KMS-11 (cell line): ENCODE data around the gene MED26.

Source experiments
- H2AFZ ChIP-seq: fragments of 200-600 bp; sonication (generic); 2 replicates; pipeline ENCODE4 v1.6.1; 2016; ENCODE audit warnings: antibody characterized with exemption, mixed run types, low read depth
- H3K27ac ChIP-seq: fragments of 200-600 bp; sonication (generic); 2 replicates; pipeline ENCODE4 v1.6.1; 2016; ENCODE audit warnings: mild to moderate bottlenecking, mixed run types
- H3K27me3 ChIP-seq: fragments of 200-600 bp; sonication (generic); 2 replicates; pipeline ENCODE4 v1.6.1; 2017; ENCODE audit warnings: mild to moderate bottlenecking, low read depth, mixed run types, moderate library complexity; ENCODE audit not compliant: insufficient read depth
- H3K36me3 ChIP-seq: fragments of 200-600 bp; sonication (generic); 2 replicates; pipeline ENCODE4 v1.6.1; 2017; ENCODE audit warnings: mild to moderate bottlenecking, mixed run types; ENCODE audit not compliant: insufficient read depth
- H3K4me1 ChIP-seq: fragments of 200-600 bp; sonication (generic); 2 replicates; pipeline ENCODE4 v1.6.1; 2016; ENCODE audit warnings: mild to moderate bottlenecking, low read depth, mixed run types; ENCODE audit not compliant: poor library complexity, severe bottlenecking
- H3K4me2 ChIP-seq: fragments of 200-600 bp; sonication (generic); 2 replicates; pipeline ENCODE4 v1.7.0; 2016; ENCODE audit warnings: mild to moderate bottlenecking, mixed run types
- H3K4me3 ChIP-seq: fragments of 200-600 bp; sonication (generic); IDR thresholded peaks from 2 replicates; pipeline ENCODE4 v1.6.1; 2017; ENCODE audit warnings: low read depth, low read length, mixed read lengths; ENCODE audit not compliant: insufficient read depth
- H3K79me2 ChIP-seq: fragments of 200-600 bp; sonication (generic); 2 replicates; pipeline ENCODE4 v1.6.1; 2016; ENCODE audit warnings: low read depth, mixed run types; ENCODE audit not compliant: insufficient read depth
- H3K9ac ChIP-seq: fragments of 200-600 bp; sonication (generic); 2 replicates; pipeline ENCODE4 v1.6.1; 2016; ENCODE audit warnings: mild to moderate bottlenecking, mixed run types
- H4K20me1 ChIP-seq: fragments of 200-600 bp; sonication (generic); 2 replicates; pipeline ENCODE4 v1.6.1; 2016; ENCODE audit warnings: mild to moderate bottlenecking, mixed run types; ENCODE audit not compliant: insufficient read depth
- TF ChIP-seq, protein P1 (sequence below): fragments of 200-600 bp; sonication (generic); conservative IDR thresholded peaks from 2 replicates; pipeline ENCODE4 v1.6.1; 2017; ENCODE audit warnings: low read depth, mild to moderate bottlenecking, antibody characterized with exemption, low read length, moderate library complexity, mixed read lengths

The MED26 gene

DNA sequence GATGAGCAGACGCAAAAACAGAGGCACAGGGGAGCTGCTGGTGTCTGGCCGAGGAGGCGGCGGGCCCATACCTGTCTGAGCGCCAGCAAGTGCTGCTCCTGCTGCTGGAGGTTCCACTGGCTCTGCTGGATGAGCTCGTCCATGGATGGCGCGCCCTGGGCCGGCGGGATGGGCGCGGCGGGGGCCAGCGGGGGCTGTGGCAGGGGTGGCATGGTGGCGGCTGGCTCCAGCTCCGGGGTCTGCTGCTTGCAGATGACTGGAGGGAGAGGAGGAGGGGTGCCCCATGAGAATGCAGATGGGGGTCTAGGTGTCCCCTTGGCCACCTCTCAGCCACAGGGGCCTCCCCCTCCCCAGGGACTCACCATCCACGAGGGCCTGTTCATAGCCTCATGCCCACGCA lies 92.6 kb downstream of the MED26 start:
- H3K9ac ChIP-seq: no peak overlapping the region
- H3K27ac ChIP-seq: no peak overlapping the region
- no peak overlapping the region for H3K4me2 ChIP-seq
- peaks cover 46% of the 10 kb centered on the region for H3K79me2 ChIP-seq
- H3K4me1 ChIP-seq: no peaks in the 10 kb centered on the region
- peaks cover 11% of the 10 kb centered on the region; the same call in 1 of the 2 replicates for H3K36me3 ChIP-seq
- H2AFZ ChIP-seq: no peak overlapping the region
- no peak overlapping the region for H3K4me3 ChIP-seq
- TF ChIP-seq, protein P1, sequence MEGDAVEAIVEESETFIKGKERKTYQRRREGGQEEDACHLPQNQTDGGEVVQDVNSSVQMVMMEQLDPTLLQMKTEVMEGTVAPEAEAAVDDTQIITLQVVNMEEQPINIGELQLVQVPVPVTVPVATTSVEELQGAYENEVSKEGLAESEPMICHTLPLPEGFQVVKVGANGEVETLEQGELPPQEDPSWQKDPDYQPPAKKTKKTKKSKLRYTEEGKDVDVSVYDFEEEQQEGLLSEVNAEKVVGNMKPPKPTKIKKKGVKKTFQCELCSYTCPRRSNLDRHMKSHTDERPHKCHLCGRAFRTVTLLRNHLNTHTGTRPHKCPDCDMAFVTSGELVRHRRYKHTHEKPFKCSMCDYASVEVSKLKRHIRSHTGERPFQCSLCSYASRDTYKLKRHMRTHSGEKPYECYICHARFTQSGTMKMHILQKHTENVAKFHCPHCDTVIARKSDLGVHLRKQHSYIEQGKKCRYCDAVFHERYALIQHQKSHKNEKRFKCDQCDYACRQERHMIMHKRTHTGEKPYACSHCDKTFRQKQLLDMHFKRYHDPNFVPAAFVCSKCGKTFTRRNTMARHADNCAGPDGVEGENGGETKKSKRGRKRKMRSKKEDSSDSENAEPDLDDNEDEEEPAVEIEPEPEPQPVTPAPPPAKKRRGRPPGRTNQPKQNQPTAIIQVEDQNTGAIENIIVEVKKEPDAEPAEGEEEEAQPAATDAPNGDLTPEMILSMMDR: no peak
- H4K20me1 ChIP-seq: 0 out of 2 replicates have a peak, but pooled peaks cover 7% of the 10 kb centered on the region
- H3K27me3 ChIP-seq: no peaks in the 10 kb centered on the region

DNA sequence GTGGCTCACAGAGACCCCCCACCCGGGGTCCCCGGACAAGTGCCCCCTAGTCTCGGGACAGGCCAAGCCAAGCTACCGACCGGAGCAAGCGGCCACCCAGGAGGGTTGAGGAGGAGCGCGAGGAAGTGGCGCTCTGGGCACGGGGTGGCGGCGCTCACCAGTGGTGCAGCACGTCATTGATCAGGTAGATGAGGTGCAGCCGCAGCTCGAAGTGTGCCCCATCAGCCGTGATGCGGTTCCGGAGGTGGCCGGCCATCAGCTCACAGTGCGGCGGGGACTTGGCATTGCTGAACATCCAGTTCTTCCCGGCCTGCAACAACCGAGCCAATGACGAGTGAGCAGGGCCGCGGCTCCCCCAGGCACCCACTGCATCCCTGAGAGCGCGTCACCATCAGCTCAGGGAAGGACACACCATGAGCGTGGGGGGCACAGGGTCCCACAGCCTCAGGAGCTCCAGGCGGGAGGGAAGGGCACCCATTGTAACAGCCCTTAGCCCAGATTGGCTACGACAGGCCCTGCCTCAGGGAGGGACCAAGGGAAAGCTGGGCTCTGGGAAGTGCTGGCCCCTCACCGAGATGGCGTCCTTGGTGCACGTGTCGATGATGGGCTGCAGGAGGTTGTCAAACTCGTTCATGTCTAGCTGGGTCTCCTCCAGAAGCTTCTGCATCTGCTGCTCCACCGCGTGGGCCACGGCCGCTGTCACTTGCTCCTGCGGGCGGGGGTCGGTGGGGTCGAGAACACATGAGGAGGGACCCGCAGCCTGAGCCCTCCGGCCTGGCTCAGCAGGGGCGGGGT lies 95.4 kb downstream of the MED26 start:
- TF ChIP-seq, protein P1: no peak
- Histone ChIP-seq H3K36me3 (peaks cover 5% of the 10 kb centered on the region; the same call in 1 of the 2 replicates), H3K79me2 (peaks cover 18% of the 10 kb centered on the region; the same call in 1 of the 2 replicates)

DNA sequence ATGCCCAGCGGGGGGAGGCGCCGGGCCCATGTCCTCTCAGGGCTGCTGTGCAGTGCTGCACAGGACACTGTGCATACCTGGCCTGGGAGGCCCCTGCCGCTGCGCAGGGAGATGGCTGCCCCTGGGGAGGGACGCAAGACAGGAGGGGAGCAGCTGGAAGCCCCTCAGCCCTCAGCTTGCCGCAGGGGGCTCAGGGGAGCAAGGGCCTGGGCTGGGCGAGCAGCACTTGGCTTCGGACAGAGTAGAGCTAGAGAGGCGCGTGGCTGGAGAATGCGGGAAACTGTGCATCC lies 96.7 kb downstream of the MED26 start:
- H3K9ac ChIP-seq: no peak overlapping the region
- H3K4me2 ChIP-seq: no peak overlapping the region
- no peaks in the 10 kb centered on the region for H3K4me1 ChIP-seq
- peaks cover 5% of the 10 kb centered on the region; the same call in 1 of the 2 replicates for H3K36me3 ChIP-seq
- H3K79me2 ChIP-seq: peaks cover 6% of the 10 kb centered on the region; the same call in 1 of the 2 replicates
- H4K20me1 ChIP-seq: 0 out of 2 replicates have a peak, but pooled peaks cover 4% of the 10 kb centered on the region
- TF ChIP-seq, protein P1: no peak
- H3K27me3 ChIP-seq: no peaks in the 10 kb centered on the region
- H3K27ac ChIP-seq: no peak overlapping the region
- no peak overlapping the region for H3K4me3 ChIP-seq
- H2AFZ ChIP-seq: no peak overlapping the region

More for the DNA sequence above, 95.4 kb downstream of the MED26 start:
- no peak overlapping the region for H3K27ac ChIP-seq
- no peak overlapping the region for H3K4me2 ChIP-seq
- no peak overlapping the region for H3K9ac ChIP-seq
- H3K27me3 ChIP-seq: no peaks in the 10 kb centered on the region
- no peak overlapping the region for H3K4me3 ChIP-seq
- H3K4me1 ChIP-seq: no peaks in the 10 kb centered on the region
- H4K20me1 ChIP-seq: 0 out of 2 replicates have a peak, but pooled peaks cover 7% of the 10 kb centered on the region
- H2AFZ ChIP-seq: no peak overlapping the region

DNA sequence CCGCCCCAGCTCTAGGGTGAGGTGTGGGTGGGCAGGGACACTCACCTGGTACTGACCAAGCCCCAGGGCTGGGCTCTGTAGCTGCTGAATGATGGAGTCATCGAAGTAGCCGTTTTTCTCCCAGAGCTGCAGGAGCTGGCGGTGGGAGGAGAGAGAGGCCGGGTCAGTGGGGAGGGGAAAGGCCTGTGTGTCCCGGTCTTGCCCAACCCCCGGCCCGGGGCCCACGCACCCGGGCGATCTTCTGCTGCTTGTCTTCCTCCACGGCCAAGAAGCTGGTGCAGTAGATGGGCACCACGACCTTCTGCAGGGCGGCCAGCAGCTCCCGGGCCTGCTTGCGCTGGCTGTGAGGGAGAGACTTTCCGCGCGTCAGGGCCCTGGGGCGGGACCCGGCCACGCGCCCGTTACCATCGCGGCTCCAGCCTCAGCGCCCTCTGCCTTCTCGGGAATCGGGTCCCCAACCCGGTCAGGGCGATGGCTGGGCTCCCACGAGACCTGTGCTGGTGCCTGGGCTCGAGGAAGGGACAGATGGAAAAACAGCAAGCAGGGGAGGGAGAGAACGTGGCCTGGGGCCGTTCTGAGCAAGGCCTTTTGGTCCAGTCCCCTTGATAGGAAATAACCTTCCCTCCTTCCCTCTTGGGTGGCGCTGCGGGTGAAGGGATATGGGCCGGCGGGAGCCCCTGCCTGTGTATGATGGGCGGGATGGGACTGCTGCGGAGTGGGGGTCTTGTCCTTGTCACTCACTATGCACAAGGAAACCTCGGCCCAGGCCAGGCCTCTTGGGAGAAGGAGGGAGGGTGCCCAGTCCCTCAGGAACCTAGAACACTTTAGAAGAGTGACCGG lies 97.2 kb downstream of the MED26 start:
- TF ChIP-seq, protein P1: no peak
- Histone ChIP-seq H3K27ac (no peak overlapping the region), H3K4me3 (no peak overlapping the region), H3K79me2 (peaks cover 1% of the 10 kb centered on the region; the same call in 1 of the 2 replicates), H3K9ac (no peak overlapping the region), H3K4me1 (no peaks in the 10 kb centered on the region), H2AFZ (no peak overlapping the region), H3K4me2 (no peak overlapping the region), H4K20me1 (no peaks in the 10 kb centered on the region), H3K27me3 (no peaks in the 10 kb centered on the region), H3K36me3 (peaks cover 9% of the 10 kb centered on the region; the same call in 1 of the 2 replicates)
